Measurements from ENCODE around the gene RAB7B.

- TF ChIP-seq CTCF (IDR thresholded peaks at IDR 0.05): no peak
- TF ChIP-seq POLR2A (IDR thresholded peaks at IDR 0.05): no peak
Observed at GRCh38 chr1:206029484-206029883, 26.3 kb upstream of the RAB7B start.
